PFSK-1 (cell line): Measurements from ENCODE around the gene ZBTB12.

Experiments
- POLR2AphosphoS5 ChIP-seq: IDR thresholded peaks from 2 replicates; pipeline ENCODE4 v1.6.1; 2012; ENCODE audit warnings: low read depth, mild to moderate bottlenecking, control low read depth, low read length, moderate library complexity
- TAF1 ChIP-seq: IDR thresholded peaks from 2 replicates; pipeline ENCODE4 v1.6.1; 2012; ENCODE audit warnings: low read length, control low read depth, borderline replicate concordance; ENCODE audit not compliant: insufficient read depth

- TF ChIP-seq POLR2AphosphoS5 (no peak), TAF1 (no peak)
Observed at GRCh38 chr6:31879901-31880300, 22.0 kb downstream of the ZBTB12 start.
